NCI-H510A (cell line): ENCODE results near the gene ITGA7.
"Not testable (repeated sequence)": the region's sequence is repeated elsewhere in the genome, so short reads cannot be mapped to it uniquely, and the experiment has no call there.

Experiments
- DNase-seq: peaks from one replicate; lab custom pipeline; 2025; lab: John Stamatoyannopoulos, UW

The ITGA7 gene

GRCh38 chr12:55679691-55680090, 28.0 kb downstream of the ITGA7 start:
- DNase-seq: no peak

GRCh38 chr12:55676707-55677106, 31.0 kb downstream of the ITGA7 start:
- DNase-seq: no peak

- no peak for DNase-seq
Measured at GRCh38 chr12:55675666-55676065, 32.0 kb downstream of the ITGA7 start.

GRCh38 chr12:55673638-55674037, 34.1 kb downstream of the ITGA7 start:
- DNase-seq: no peak

- no peak for DNase-seq
Measured at GRCh38 chr12:55671746-55672145, 36.0 kb downstream of the ITGA7 start.

- DNase-seq: no peak
Measured at GRCh38 chr12:55670276-55670675, 37.4 kb downstream of the ITGA7 start.

- no peak for DNase-seq
Measured at GRCh38 chr12:55666508-55666907, 41.2 kb downstream of the ITGA7 start.

GRCh38 chr12:55664826-55665225, 42.9 kb downstream of the ITGA7 start:
- no peak for DNase-seq

- no peak for DNase-seq
Measured at GRCh38 chr12:55663391-55663790, 44.3 kb downstream of the ITGA7 start.

GRCh38 chr12:55659486-55660385, 48.0 kb downstream of the ITGA7 start:
- DNase-seq: no peak

- no peak for DNase-seq
Measured at GRCh38 chr12:55658635-55659391, 48.9 kb downstream of the ITGA7 start.

GRCh38 chr12:55658212-55658611, 49.5 kb downstream of the ITGA7 start:
- DNase-seq: no peak

GRCh38 chr12:55657212-55657611, 50.5 kb downstream of the ITGA7 start:
- no peak for DNase-seq

GRCh38 chr12:55654511-55655214, 53.0 kb downstream of the ITGA7 start:
- no peak for DNase-seq

GRCh38 chr12:55653031-55653430, 54.7 kb downstream of the ITGA7 start:
- no peak for DNase-seq

- no peak for DNase-seq
Measured at GRCh38 chr12:55652352-55652751, 55.4 kb downstream of the ITGA7 start.

GRCh38 chr12:55651299-55651683, 56.4 kb downstream of the ITGA7 start:
- no peak for DNase-seq

GRCh38 chr12:55650620-55651298, 56.9 kb downstream of the ITGA7 start:
- not testable (repeated sequence) for DNase-seq

GRCh38 chr12:55647027-55647426, 60.7 kb downstream of the ITGA7 start:
- DNase-seq: no peak

GRCh38 chr12:55644591-55644990, 63.1 kb downstream of the ITGA7 start:
- no peak for DNase-seq

GRCh38 chr12:55642669-55643068, 65.0 kb downstream of the ITGA7 start:
- no peak for DNase-seq

- no peak for DNase-seq
Measured at GRCh38 chr12:55642267-55642666, 65.4 kb downstream of the ITGA7 start.
